Measurements from ENCODE around the gene ANKRD1. TPM values are rescaled to one million over a fixed set of nuclear protein-coding genes. Genes with fewer than 3 reads are reported as not detected.

The ANKRD1 gene
- total and polyA plus RNA-seq, 2 of the 8 experiments (the other 6 are each of a cell fraction or from before 2014, with no cell fraction given) = 0.03 TPM; not detected in 1

- TF ChIP-seq CTCF (IDR thresholded peaks at IDR 0.05; ENCODE audit: control extremely low read depth in 1 of 3, insufficient read depth in 1 of 3, low read depth in 1 of 3, low read length in 3 of 3) (no peak), ATF3 (IDR thresholded peaks at IDR 0.05; ENCODE audit: insufficient read depth, low read depth, low read length) (no peak), SP2 (IDR thresholded peaks at IDR 0.05; ENCODE audit: low read length) (no peak)
These were observed 41.8 kb downstream of the ANKRD1 start (continued) for GRCh38 chr10:90879062-90879461.
